ENCODE results near the gene FYN. TPM values are rescaled to one million over a fixed set of nuclear protein-coding genes. Genes with fewer than 3 reads are reported as not detected.

The FYN gene
- total and polyA plus RNA-seq, 2 donors from 2014 or later: 34.5 to 52.4 TPM

GRCh38 chr6:111620169-111620568 lies 253.1 kb downstream of the FYN start:
- intact Hi-C loops (cut with DNase I): no loop called here
- no peaks in the 10 kb centered on the region for H3K27me3 ChIP-seq (ENCODE audit: control insufficient read depth, insufficient read depth, low read length)
- H3K9me3 ChIP-seq (ENCODE audit: control insufficient read depth in 2 of 3, insufficient read depth in 1 of 3, low read length in 3 of 3): no peaks in the 10 kb centered on the region
- no peaks in the 10 kb centered on the region for H3K4me1 ChIP-seq (ENCODE audit: control insufficient read depth in 2 of 3, insufficient read depth in 2 of 3, low read depth in 1 of 3, low read length in 3 of 3)
- FAIRE-seq: no peak
- no peak overlapping the region for H3K27ac ChIP-seq (ENCODE audit: low read depth in 2 of 2, low read length in 2 of 2)
- TF ChIP-seq CTCF (IDR thresholded peaks at IDR 0.05; ENCODE audit: borderline replicate concordance, extremely low read depth, insufficient read depth): no peak
- DNase-seq: no peak
- H3K9ac ChIP-seq (ENCODE audit: low read length in 3 of 3): no peak overlapping the region
- no peak overlapping the region for H3K4me3 ChIP-seq (ENCODE audit: low read length in 3 of 3)
- H3K36me3 ChIP-seq (ENCODE audit: control insufficient read depth in 2 of 3, insufficient read depth in 3 of 3, low read length in 3 of 3): no peaks in the 10 kb centered on the region

GRCh38 chr6:111618407-111618806 lies 254.8 kb downstream of the FYN start:
- FAIRE-seq: no peak

GRCh38 chr6:111617149-111617548 lies 256.1 kb downstream of the FYN start:
- FAIRE-seq: no peak
- no peaks in the 10 kb centered on the region for H3K36me3 ChIP-seq (ENCODE audit: control insufficient read depth in 2 of 3, insufficient read depth in 3 of 3, low read length in 3 of 3)
- no peak for TF ChIP-seq CTCF (IDR thresholded peaks at IDR 0.05; ENCODE audit: borderline replicate concordance, extremely low read depth, insufficient read depth)

More at GRCh38 chr6:111618407-111618806, 254.8 kb downstream of the FYN start:
- Histone ChIP-seq H3K9me3 (ENCODE audit: control insufficient read depth in 2 of 3, insufficient read depth in 1 of 3, low read length in 3 of 3) (no peaks in the 10 kb centered on the region), H3K36me3 (ENCODE audit: control insufficient read depth in 2 of 3, insufficient read depth in 3 of 3, low read length in 3 of 3) (no peaks in the 10 kb centered on the region), H3K9ac (ENCODE audit: low read length in 3 of 3) (no peak overlapping the region), H3K4me1 (ENCODE audit: control insufficient read depth in 2 of 3, insufficient read depth in 2 of 3, low read depth in 1 of 3, low read length in 3 of 3) (no peaks in the 10 kb centered on the region), H3K27ac (ENCODE audit: low read depth in 2 of 2, low read length in 2 of 2) (no peak overlapping the region), H3K4me3 (ENCODE audit: low read length in 3 of 3) (no peak overlapping the region), H3K27me3 (ENCODE audit: control insufficient read depth, insufficient read depth, low read length) (no peaks in the 10 kb centered on the region)
- DNase-seq: no peak
- intact Hi-C loops (cut with DNase I): no loop called here
- TF ChIP-seq CTCF (IDR thresholded peaks at IDR 0.05; ENCODE audit: borderline replicate concordance, extremely low read depth, insufficient read depth): no peak

More at GRCh38 chr6:111617149-111617548, 256.1 kb downstream of the FYN start:
- no peak overlapping the region for H3K4me3 ChIP-seq (ENCODE audit: low read length in 3 of 3)
- no peaks in the 10 kb centered on the region for H3K27me3 ChIP-seq (ENCODE audit: control insufficient read depth, insufficient read depth, low read length)
- H3K4me1 ChIP-seq (ENCODE audit: control insufficient read depth in 2 of 3, insufficient read depth in 2 of 3, low read depth in 1 of 3, low read length in 3 of 3): no peaks in the 10 kb centered on the region
- H3K9ac ChIP-seq (ENCODE audit: low read length in 3 of 3): no peak overlapping the region
- no peaks in the 10 kb centered on the region for H3K9me3 ChIP-seq (ENCODE audit: control insufficient read depth in 2 of 3, insufficient read depth in 1 of 3, low read length in 3 of 3)
- DNase-seq: no peak
- intact Hi-C loops (cut with DNase I): no loop called here
- H3K27ac ChIP-seq (ENCODE audit: low read depth in 2 of 2, low read length in 2 of 2): no peak overlapping the region
